Ishikawa (cell line): ENCODE results near the gene NBPF15.
A peak's percentile ranks its signal among the peaks of the same experiment; 100 is the strongest.
"Not testable (repeated sequence)": the region's sequence is repeated elsewhere in the genome, so short reads cannot be mapped to it uniquely, and the experiment has no call there.

Experiments used
- CREB1 ChIP-seq: IDR thresholded peaks from 2 replicates; pipeline ENCODE4 v1.6.1; 2012; ENCODE audit warnings: low read depth
- EGR1 ChIP-seq: IDR thresholded peaks from 2 replicates; pipeline ENCODE4 v1.6.1; 2012
- RAD21 ChIP-seq: IDR thresholded peaks from 2 replicates; pipeline ENCODE4 v1.6.1; 2012; ENCODE audit warnings: low read depth
- TCF12 ChIP-seq: IDR thresholded peaks from 2 replicates; pipeline ENCODE4 v1.6.1; 2012; ENCODE audit warnings: low read depth
- TEAD4 ChIP-seq: IDR thresholded peaks from 2 replicates; pipeline ENCODE4 v1.6.1; 2012
- YY1 ChIP-seq: IDR thresholded peaks from 2 replicates; pipeline ENCODE4 v1.6.1; 2012; ENCODE audit warnings: low read depth
- ZBTB7A ChIP-seq: IDR thresholded peaks from 2 replicates; pipeline ENCODE4 v1.6.1; 2012; ENCODE audit warnings: low read depth

NBPF15 gene

DNA sequence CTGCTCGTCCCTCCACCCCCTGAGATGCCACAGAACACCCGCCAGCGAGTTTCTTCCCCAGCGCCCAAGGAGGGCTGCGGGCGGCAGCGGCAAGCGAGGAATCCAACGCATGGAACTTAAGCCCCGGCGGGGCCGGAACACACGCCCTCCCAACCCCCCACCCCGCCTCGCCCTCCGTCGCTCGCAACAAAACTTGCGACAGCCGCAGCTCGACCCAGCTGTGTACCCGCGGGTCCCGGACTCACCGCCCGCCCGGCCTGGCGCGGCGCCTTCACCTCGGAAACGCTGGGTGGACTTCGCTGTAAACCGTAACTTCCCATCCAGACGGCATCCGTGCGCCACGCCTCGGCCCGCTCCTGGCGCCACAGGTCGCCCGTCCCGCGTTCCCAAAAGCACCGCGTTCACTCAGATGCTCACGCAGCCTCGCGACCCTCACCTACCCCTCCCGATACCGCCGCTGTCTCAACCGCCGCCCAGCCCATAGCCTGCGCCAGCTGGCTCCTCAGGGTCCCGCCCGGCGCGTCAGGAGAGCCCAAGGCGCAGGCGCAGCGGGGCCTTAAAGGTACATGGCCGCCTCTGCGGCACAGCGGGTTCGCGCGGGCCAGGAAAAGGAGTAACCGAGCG is at the start of gene NBPF15:
TSS of gene NBPF15 (minus strand) at position 534 of the 624 bp plus-strand sequence. CDS start 21,666 bp downstream, outside the sequence.
- TF ChIP-seq CREB1, ZBTB7A, EGR1: not testable (repeated sequence)

DNA sequence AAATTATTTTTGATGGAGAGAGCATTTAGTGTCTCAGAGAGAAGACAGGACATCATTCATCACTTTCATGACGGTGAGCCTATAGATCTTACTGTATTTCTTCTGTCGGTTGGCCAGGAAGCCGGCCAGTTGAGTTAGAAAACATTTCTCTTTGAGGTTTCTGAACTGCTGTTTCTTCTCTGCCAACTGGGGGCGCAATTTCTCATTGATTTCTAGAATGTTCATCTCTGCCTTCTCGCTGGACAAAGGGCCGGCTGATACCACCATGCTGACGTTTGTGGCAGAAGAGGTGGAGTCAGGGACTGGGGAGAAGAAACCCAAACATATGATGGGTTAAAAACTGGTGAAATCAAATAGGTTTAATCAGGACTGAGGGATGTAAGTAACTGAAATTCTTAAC is 21.7 kb downstream of the NBPF15 start:
- peak; percentile 15 for TF ChIP-seq RAD21

- peak; percentile 19; the same call in 1 of the 2 replicates for TF ChIP-seq TEAD4
- TF ChIP-seq TCF12: 0 out of 2 replicates have a peak, but pooled peaks have one; percentile 23
- 0 out of 2 replicates have a peak, but pooled peaks have one; percentile 28 for TF ChIP-seq YY1
Measured at GRCh38 chr1:144412491-144413403, 48.7 kb downstream of the NBPF15 start.
